HepG2 (cell line): Measurements from ENCODE around the gene HHATL.

ENCODE experiments used
- FOXK2 ChIP-seq: fragments of 450-650 bp; IDR thresholded peaks from 2 replicates; pipeline ENCODE4 v1.6.1; 2016
- NFYC ChIP-seq: IDR thresholded peaks from 2 replicates; pipeline ENCODE4 v1.6.1; 2016; ENCODE audit warnings: missing genetic modification reagents, missing compliant biosample characterization
- U2AF2 ChIP-seq: fragments of 200-400 bp; formaldehyde crosslinking; IDR thresholded peaks from 2 replicates; pipeline ENCODE4 v1.6.1; 2017; ENCODE audit warnings: low read depth, mild to moderate bottlenecking, low read length
- ZNF430 ChIP-seq: sonication (generic); formaldehyde crosslinking; IDR thresholded peaks from 2 replicates; pipeline ENCODE4 v1.9.0; 2021; ENCODE audit warnings: mild to moderate bottlenecking, missing genetic modification reagents
- ZNF577 ChIP-seq: sonication (generic); formaldehyde crosslinking; IDR thresholded peaks from 2 replicates; pipeline ENCODE4 v1.4.0; 2020; ENCODE audit warnings: mild to moderate bottlenecking, low read depth, missing genetic modification reagents, borderline replicate concordance
- ZNF607 ChIP-seq: sonication (generic); formaldehyde crosslinking; IDR thresholded peaks from 2 replicates; pipeline ENCODE4 v1.5.1; 2020; ENCODE audit warnings: missing genetic modification reagents, mild to moderate bottlenecking, borderline replicate concordance
- TF ChIP-seq, protein P1 (sequence below): sonication (generic); formaldehyde crosslinking; IDR thresholded peaks from 2 replicates; pipeline ENCODE4 v1.4.0; 2020; ENCODE audit warnings: missing genetic modification reagents, mild to moderate bottlenecking, borderline replicate concordance
- TF ChIP-seq, protein P2 (sequence below): fragments of 450-650 bp; IDR thresholded peaks from 2 replicates; pipeline ENCODE4 v1.6.1; 2017; ENCODE audit warnings: mild to moderate bottlenecking
- TF ChIP-seq, protein P3 (sequence below): sonication (generic); formaldehyde crosslinking; IDR thresholded peaks from 2 replicates; pipeline ENCODE4 v1.8.0; 2022; ENCODE audit warnings: mild to moderate bottlenecking, missing genetic modification reagents, moderate library complexity
- TF ChIP-seq, protein P4 (sequence below): sonication (generic); formaldehyde crosslinking; IDR thresholded peaks from 2 replicates; pipeline ENCODE4 v1.5.0; 2020; ENCODE audit warnings: mild to moderate bottlenecking, missing genetic modification reagents, moderate library complexity

GRCh38 chr3:42728668-42729364, 26.2 kb upstream of the HHATL start:
- TF ChIP-seq, protein P1, sequence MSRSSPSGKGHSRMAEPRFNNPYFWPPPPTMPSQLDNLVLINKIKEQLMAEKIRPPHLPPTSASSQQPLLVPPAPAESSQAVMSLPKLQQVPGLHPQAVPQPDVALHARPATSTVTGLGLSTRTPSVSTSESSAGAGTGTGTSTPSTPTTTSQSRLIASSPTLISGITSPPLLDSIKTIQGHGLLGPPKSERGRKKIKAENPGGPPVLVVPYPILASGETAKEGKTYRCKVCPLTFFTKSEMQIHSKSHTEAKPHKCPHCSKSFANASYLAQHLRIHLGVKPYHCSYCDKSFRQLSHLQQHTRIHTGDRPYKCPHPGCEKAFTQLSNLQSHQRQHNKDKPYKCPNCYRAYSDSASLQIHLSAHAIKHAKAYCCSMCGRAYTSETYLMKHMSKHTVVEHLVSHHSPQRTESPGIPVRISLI (CRISPR knock-in tag): no peak
- no peak for TF ChIP-seq ZNF430
- TF ChIP-seq NFYC (CRISPR knock-in tag): no peak
- TF ChIP-seq U2AF2: no peak
- no peak for TF ChIP-seq FOXK2
- TF ChIP-seq ZNF577 (CRISPR knock-in tag): no peak
- TF ChIP-seq, protein P2, sequence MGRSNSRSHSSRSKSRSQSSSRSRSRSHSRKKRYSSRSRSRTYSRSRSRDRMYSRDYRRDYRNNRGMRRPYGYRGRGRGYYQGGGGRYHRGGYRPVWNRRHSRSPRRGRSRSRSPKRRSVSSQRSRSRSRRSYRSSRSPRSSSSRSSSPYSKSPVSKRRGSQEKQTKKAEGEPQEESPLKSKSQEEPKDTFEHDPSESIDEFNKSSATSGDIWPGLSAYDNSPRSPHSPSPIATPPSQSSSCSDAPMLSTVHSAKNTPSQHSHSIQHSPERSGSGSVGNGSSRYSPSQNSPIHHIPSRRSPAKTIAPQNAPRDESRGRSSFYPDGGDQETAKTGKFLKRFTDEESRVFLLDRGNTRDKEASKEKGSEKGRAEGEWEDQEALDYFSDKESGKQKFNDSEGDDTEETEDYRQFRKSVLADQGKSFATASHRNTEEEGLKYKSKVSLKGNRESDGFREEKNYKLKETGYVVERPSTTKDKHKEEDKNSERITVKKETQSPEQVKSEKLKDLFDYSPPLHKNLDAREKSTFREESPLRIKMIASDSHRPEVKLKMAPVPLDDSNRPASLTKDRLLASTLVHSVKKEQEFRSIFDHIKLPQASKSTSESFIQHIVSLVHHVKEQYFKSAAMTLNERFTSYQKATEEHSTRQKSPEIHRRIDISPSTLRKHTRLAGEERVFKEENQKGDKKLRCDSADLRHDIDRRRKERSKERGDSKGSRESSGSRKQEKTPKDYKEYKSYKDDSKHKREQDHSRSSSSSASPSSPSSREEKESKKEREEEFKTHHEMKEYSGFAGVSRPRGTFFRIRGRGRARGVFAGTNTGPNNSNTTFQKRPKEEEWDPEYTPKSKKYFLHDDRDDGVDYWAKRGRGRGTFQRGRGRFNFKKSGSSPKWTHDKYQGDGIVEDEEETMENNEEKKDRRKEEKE: no peak
- TF ChIP-seq ZNF607 (CRISPR knock-in tag): no peak
- TF ChIP-seq, protein P3, sequence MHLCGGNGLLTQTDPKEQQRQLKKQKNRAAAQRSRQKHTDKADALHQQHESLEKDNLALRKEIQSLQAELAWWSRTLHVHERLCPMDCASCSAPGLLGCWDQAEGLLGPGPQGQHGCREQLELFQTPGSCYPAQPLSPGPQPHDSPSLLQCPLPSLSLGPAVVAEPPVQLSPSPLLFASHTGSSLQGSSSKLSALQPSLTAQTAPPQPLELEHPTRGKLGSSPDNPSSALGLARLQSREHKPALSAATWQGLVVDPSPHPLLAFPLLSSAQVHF: no peak
- TF ChIP-seq, protein P4, sequence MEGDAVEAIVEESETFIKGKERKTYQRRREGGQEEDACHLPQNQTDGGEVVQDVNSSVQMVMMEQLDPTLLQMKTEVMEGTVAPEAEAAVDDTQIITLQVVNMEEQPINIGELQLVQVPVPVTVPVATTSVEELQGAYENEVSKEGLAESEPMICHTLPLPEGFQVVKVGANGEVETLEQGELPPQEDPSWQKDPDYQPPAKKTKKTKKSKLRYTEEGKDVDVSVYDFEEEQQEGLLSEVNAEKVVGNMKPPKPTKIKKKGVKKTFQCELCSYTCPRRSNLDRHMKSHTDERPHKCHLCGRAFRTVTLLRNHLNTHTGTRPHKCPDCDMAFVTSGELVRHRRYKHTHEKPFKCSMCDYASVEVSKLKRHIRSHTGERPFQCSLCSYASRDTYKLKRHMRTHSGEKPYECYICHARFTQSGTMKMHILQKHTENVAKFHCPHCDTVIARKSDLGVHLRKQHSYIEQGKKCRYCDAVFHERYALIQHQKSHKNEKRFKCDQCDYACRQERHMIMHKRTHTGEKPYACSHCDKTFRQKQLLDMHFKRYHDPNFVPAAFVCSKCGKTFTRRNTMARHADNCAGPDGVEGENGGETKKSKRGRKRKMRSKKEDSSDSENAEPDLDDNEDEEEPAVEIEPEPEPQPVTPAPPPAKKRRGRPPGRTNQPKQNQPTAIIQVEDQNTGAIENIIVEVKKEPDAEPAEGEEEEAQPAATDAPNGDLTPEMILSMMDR (CRISPR knock-in tag): no peak
